ENCODE results near the gene DQX1.

GRCh38 chr2:74573747-74574562, 47.9 kb upstream of the DQX1 start:
- TF ChIP-seq RBBP5 (IDR thresholded peaks at IDR 0.05; ENCODE audit: borderline replicate concordance, insufficient read depth, low read length, poor library complexity, severe bottlenecking) (no peak), MYNN (IDR thresholded peaks at IDR 0.05) (no peak), MYNN (CRISPR knock-in tag; IDR thresholded peaks at IDR 0.05) (no peak), NR2F6 (CRISPR knock-in tag; IDR thresholded peaks at IDR 0.05) (no peak), FOXP4 (CRISPR knock-in tag; IDR thresholded peaks at IDR 0.05; ENCODE audit: borderline replicate concordance) (no peak), CTCF (IDR thresholded peaks at IDR 0.05 in 2 of 3, conservative IDR thresholded peaks at IDR 0.05 in 1 of 3; ENCODE audit: insufficient read depth in 2 of 3, low read depth in 1 of 3, low read length in 3 of 3) (no peak; a peak in 1 of 6 replicates), ZNF398 (CRISPR knock-in tag; IDR thresholded peaks at IDR 0.05) (no peak), POLR2A (conservative IDR thresholded peaks at IDR 0.05) (0 out of 2 replicates have a peak, but pooled peaks have one; percentile 24), ZNF583 (CRISPR knock-in tag; IDR thresholded peaks at IDR 0.05) (no peak), RNF2 (IDR thresholded peaks at IDR 0.05) (no peak)

All from K562 (cell line).